ENCODE data around the gene PIGQ.

Gene PIGQ

GRCh38 chr16:583470-583814, 13.7 kb downstream of the PIGQ start:
- no peak overlapping the region for H3K4me3 Mint-ChIP-seq
- no peaks in the 10 kb centered on the region for H3K4me1 Mint-ChIP-seq
- no peak overlapping the region for H3K27ac Mint-ChIP-seq
- H3K36me3 Mint-ChIP-seq = no peaks in the 10 kb centered on the region
- H3K27me3 Mint-ChIP-seq = no peaks in the 10 kb centered on the region
- H3K9me3 Mint-ChIP-seq = no peaks in the 10 kb centered on the region

- Mint-ChIP-seq H3K36me3 (no peaks in the 10 kb centered on the region), H3K4me1 (no peaks in the 10 kb centered on the region), H3K9me3 (no peaks in the 10 kb centered on the region), H3K4me3 (no peak overlapping the region), H3K27me3 (no peaks in the 10 kb centered on the region), H3K27ac (no peak overlapping the region)
Observed at GRCh38 chr16:583815-584591, 14.2 kb downstream of the PIGQ start.

- Mint-ChIP-seq H3K4me1 (no peaks in the 10 kb centered on the region), H3K4me3 (no peak overlapping the region), H3K27ac (no peak overlapping the region), H3K36me3 (no peaks in the 10 kb centered on the region), H3K9me3 (no peaks in the 10 kb centered on the region), H3K27me3 (no peaks in the 10 kb centered on the region)
Observed at GRCh38 chr16:585351-585750, 15.6 kb downstream of the PIGQ start.

DNA sequence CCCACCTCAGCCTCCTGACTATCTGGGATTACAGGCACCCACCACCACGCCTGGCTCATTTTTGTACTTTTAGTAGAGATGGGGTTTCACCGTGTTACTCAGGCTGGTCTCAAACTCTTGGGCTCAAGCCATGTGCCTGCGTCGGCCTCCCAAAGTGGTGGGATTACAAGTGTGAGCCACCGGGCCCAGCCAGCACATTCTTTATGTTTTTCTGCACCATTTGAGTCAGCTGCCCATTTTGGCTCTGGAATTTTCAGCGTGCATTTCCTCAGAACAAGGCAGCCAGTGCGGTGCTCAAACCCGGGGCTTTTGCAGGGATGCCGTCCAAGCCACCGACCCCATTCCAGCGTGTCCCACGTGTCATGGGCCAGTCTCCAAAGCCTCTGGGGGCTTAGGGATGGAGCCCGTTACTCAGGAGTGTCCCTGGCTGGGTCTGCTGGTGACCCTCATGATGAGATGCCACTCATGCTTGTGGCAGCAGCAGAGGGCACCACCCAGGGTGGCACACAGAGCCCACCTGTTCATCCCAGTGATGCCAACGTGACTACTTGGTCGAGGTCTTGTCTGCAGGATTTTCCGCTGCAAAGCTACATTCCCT, 16.4 kb downstream of the PIGQ start:
- Mint-ChIP-seq H3K9me3 (no peaks in the 10 kb centered on the region), H3K27ac (no peak overlapping the region), H3K4me1 (peaks cover 7% of the 10 kb centered on the region), H3K27me3 (no peaks in the 10 kb centered on the region), H3K4me3 (peak overlapping the region; percentile 3), H3K36me3 (no peaks in the 10 kb centered on the region)

DNA sequence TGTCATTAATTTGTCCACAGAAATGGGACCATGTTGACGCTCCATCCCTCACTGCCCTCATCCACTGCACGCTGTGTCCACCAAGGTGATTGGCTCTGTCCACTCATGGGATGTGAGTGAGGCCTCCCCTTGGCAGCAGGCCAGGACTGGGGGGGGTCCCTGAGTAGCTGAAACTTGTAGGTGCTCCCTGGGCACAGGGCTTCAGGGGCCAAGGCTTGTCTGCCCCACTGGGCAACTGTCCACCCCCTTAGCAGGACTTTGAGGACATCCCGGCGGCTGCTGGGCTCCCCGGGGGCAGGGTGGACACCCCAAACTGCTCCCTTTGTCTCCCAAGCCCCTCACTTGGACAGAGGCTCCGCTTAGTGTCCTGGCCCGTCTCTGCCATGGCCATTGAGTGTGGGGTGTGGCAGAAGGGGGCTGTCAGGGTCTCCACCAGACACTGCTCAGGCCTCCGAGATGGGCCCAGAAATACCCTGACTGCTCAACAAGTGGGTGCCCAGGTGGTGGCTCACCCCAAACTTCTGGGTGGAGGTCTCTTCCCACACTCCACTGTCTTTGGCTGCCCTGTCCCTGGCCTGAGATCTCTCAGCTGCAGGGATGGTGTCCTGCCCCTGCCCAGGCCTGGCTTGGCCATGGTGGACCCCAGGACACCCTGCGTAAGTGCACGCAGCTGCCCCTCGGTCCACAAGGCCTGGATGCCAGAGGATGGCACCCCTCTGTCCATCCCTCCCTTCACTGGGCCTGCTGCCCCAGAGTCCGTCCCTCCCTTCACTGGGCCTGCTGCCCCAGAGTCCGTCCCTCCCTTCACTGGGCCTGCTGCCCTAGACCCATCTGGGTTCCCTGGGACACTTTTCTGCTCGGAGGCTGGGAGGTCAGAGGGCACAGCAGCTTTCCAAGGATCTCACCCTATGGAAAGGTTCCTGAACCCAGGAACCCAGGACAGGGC, 17.1 kb downstream of the PIGQ start:
- Mint-ChIP-seq H3K4me1 (peaks cover 11% of the 10 kb centered on the region), H3K27ac (no peak overlapping the region), H3K9me3 (no peaks in the 10 kb centered on the region), H3K27me3 (no peaks in the 10 kb centered on the region), H3K4me3 (peak overlapping the region; percentile 97), H3K36me3 (no peaks in the 10 kb centered on the region)

GRCh38 chr16:588639-588888, 18.8 kb downstream of the PIGQ start:
- Mint-ChIP-seq H3K27me3 (no peaks in the 10 kb centered on the region), H3K4me3 (peak overlapping the region; percentile 97), H3K9me3 (no peaks in the 10 kb centered on the region), H3K27ac (peak overlapping the region; percentile 99), H3K4me1 (peaks cover 22% of the 10 kb centered on the region), H3K36me3 (no peaks in the 10 kb centered on the region)

- H3K4me3 Mint-ChIP-seq = peak overlapping the region; percentile 97
- H3K27ac Mint-ChIP-seq = peak overlapping the region; percentile 100
Observed at GRCh38 chr16:588889-589657, 19.3 kb downstream of the PIGQ start.

DNA sequence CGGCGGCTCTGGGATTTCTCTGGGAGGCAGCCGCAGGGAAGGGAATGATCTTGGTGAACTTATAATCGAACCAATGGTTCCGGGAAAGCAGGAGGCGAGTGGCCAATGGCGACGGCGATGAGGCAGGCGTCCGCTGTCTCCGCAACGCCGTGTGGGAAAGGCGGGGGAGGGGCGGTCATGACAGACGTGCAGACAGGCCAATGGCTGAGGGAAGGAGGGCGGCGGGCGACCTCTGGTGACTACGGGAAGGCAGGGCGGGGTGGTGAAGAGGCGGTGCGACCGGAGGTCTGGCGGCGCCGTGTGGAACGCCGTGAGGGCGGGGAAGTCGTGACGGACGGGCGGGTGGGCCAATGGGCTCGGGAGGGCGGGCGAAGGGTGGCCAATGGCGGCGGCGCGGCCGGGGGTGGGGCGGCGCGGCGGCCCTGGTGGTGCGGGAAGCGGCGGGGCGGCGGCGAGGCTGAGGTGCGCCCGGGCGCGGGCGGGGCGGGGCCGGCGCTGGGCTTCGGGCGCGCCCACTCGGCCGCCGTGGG, 20.0 kb downstream of the PIGQ start, which contains the start of gene RAB40C:
TSS of gene RAB40C (plus strand) at position 409 of the 530 bp plus-strand sequence. CDS start 226 bp downstream, outside the sequence.
- no peaks in the 10 kb centered on the region for H3K36me3 Mint-ChIP-seq
- no peaks in the 10 kb centered on the region for H3K9me3 Mint-ChIP-seq
- H3K4me3 Mint-ChIP-seq = peak within 1 kb of the TSS; percentile 95
- H3K27ac Mint-ChIP-seq = peak within 1 kb of the TSS; percentile 100
- no peaks in the 10 kb centered on the region for H3K27me3 Mint-ChIP-seq
- H3K4me1 Mint-ChIP-seq = peaks cover 31% of the 10 kb centered on the region

More at GRCh38 chr16:588889-589657, 19.3 kb downstream of the PIGQ start:
- Mint-ChIP-seq H3K36me3 (no peaks in the 10 kb centered on the region), H3K9me3 (no peaks in the 10 kb centered on the region), H3K27me3 (no peaks in the 10 kb centered on the region), H3K4me1 (peaks cover 25% of the 10 kb centered on the region)

GRCh38 chr16:590188-590814, 20.5 kb downstream of the PIGQ start:
- Mint-ChIP-seq H3K36me3 (no peaks in the 10 kb centered on the region), H3K4me1 (peaks cover 31% of the 10 kb centered on the region), H3K9me3 (no peaks in the 10 kb centered on the region), H3K27me3 (no peaks in the 10 kb centered on the region), H3K27ac (no peak overlapping the region), H3K4me3 (peak overlapping the region; percentile 89)

- peaks cover 31% of the 10 kb centered on the region for H3K4me1 Mint-ChIP-seq
- peak overlapping the region; percentile 89 for H3K4me3 Mint-ChIP-seq
- H3K27ac Mint-ChIP-seq = peak overlapping the region; percentile 81
- no peaks in the 10 kb centered on the region for H3K9me3 Mint-ChIP-seq
- H3K36me3 Mint-ChIP-seq = no peaks in the 10 kb centered on the region
- H3K27me3 Mint-ChIP-seq = no peaks in the 10 kb centered on the region
Observed at GRCh38 chr16:590815-591200, 21.0 kb downstream of the PIGQ start.

GRCh38 chr16:591231-591630, 21.5 kb downstream of the PIGQ start:
- Mint-ChIP-seq H3K36me3 (no peaks in the 10 kb centered on the region), H3K9me3 (no peaks in the 10 kb centered on the region), H3K27ac (peak overlapping the region; percentile 81), H3K27me3 (no peaks in the 10 kb centered on the region), H3K4me3 (peak overlapping the region; percentile 89), H3K4me1 (peaks cover 31% of the 10 kb centered on the region)

GRCh38 chr16:591892-592517, 22.2 kb downstream of the PIGQ start:
- no peaks in the 10 kb centered on the region for H3K36me3 Mint-ChIP-seq
- peak overlapping the region; percentile 72 for H3K27ac Mint-ChIP-seq
- H3K27me3 Mint-ChIP-seq = no peaks in the 10 kb centered on the region
- H3K4me3 Mint-ChIP-seq = peak overlapping the region; percentile 89
- peaks cover 36% of the 10 kb centered on the region for H3K4me1 Mint-ChIP-seq
- H3K9me3 Mint-ChIP-seq = no peaks in the 10 kb centered on the region

DNA sequence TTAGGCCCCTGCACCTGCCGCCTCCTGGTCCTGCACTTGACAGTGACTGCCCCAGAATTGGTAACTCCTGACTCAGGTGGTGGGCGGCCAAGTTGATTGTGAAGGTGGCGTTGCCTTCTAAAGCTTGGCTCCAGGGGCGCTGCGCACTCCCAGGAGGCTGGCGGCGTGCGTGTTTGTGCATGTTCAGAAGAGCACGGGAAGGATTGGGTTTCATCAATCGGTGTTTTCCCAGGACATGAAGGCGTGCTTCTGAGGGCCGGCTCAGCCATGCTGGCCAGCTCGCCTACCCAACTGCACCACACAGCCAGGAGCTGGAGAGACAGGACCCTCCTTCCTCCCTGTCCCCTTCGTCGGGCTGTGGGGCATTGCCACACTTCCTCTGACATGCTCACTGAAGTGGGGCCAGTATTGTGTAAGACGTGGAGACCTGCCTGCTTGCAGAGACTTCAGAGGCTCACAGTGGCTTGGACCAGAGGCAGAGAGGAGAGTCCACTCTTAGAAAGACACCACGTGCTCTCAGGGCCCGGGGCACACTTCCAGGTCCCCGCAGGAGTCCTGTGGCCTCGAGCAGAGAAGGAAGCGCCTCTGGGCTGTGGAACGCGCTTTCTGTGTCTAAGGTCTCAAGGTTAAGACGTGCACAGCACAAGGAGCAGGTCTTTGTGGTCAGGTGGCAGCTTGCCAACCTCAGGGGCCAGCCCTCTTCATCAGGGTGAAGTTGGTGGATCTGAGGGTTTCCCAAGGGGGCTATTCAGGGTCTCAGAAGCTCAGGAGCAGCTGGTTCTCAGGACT, 22.9 kb downstream of the PIGQ start:
- Mint-ChIP-seq H3K9me3 (no peaks in the 10 kb centered on the region), H3K27me3 (no peaks in the 10 kb centered on the region), H3K4me1 (peaks cover 36% of the 10 kb centered on the region), H3K36me3 (no peaks in the 10 kb centered on the region), H3K27ac (peak overlapping the region; percentile 62), H3K4me3 (no peak overlapping the region)

GRCh38 chr16:593406-593805, 23.6 kb downstream of the PIGQ start:
- H3K4me3 Mint-ChIP-seq = no peak overlapping the region
- H3K36me3 Mint-ChIP-seq = no peaks in the 10 kb centered on the region
- peaks cover 36% of the 10 kb centered on the region for H3K4me1 Mint-ChIP-seq
- no peak overlapping the region for H3K27ac Mint-ChIP-seq
- H3K27me3 Mint-ChIP-seq = no peaks in the 10 kb centered on the region
- no peaks in the 10 kb centered on the region for H3K9me3 Mint-ChIP-seq
